GM12878 (cell line): ENCODE data around the gene PGAP6. TPM values are rescaled to one million over a fixed set of nuclear protein-coding genes. Genes with fewer than 3 reads are reported as not detected.

ENCODE experiments used
- ATAC-seq: fragments of 200-7000 bp; cut with Tn5 transposase; 3 replicates; pipeline ENCODE4 v1.9.1; 2020; ENCODE audit warnings: mild to moderate bottlenecking, moderate library complexity
- BruUV-seq: library from RNA; stranded (reverse); fragments of 400-500 nt; replicated peaks from 2 replicates; lab custom pipeline; 2021; lab: Mats Ljungman, UMichigan
- CTCF ChIA-PET: fragments of 300-600 bp; sonication (Branson Sonifier 250); formaldehyde crosslinking; extraction: SDS; loops from one replicate; lab custom pipeline; 2021; ENCODE audit warnings: inconsistent platforms; lab: Yijun Ruan, JAX
- POLR2A ChIA-PET: fragments of 350-600 bp; formaldehyde crosslinking; extraction: SDS; loops from one replicate; lab custom pipeline; 2021; ENCODE audit warnings: inconsistent platforms; lab: Charles Lee
- RAD21 ChIA-PET: fragments of 300-600 bp; sonication (Branson Sonifier 250); formaldehyde crosslinking; loops from one replicate; lab custom pipeline; 2023; ENCODE audit warnings: antibody characterized with exemption; ENCODE audit not compliant: unreplicated experiment; lab: Charles Lee
- SMC1A ChIA-PET: fragments of 300-600 bp; sonication (Branson Sonifier 250); formaldehyde crosslinking; loops from one replicate; lab custom pipeline; 2023; ENCODE audit not compliant: unreplicated experiment, uncharacterized antibody; lab: Charles Lee
- DNase-seq: peaks from one replicate; pipeline ENCODE4 v3.0.0-alpha.2; 2011; ENCODE audit warnings: low read depth, low spot score
- FAIRE-seq: peaks from 3 replicates; lab custom pipeline; 2011; peaks lifted over from hg19 to GRCh38; lab: Jason Lieb, UNC
- H2AFZ ChIP-seq: 2 replicates; pipeline ENCODE4 v1.6.0; 2011; ENCODE audit warnings: low read depth, low read length, control low read depth; ENCODE audit not compliant: control insufficient read depth
- H3K27ac ChIP-seq: 2 replicates; pipeline ENCODE4 v1.5.1; 2011; ENCODE audit warnings: control low read depth; ENCODE audit not compliant: control insufficient read depth, insufficient read depth
- H3K27me3 ChIP-seq, 2 experiments: replicated peaks in 1 of 2; 2 replicates each; pipeline versions ENCODE4 v1.6.0 to v1.6.1; 2011; ENCODE audit warnings: low read length in 1 of 2; ENCODE audit not compliant: control insufficient read depth in 2 of 2, insufficient read depth in 2 of 2
- H3K36me3 ChIP-seq, 2 experiments: 2 replicates each; pipeline ENCODE4 v1.5.1; 2011; ENCODE audit warnings: low read length in 1 of 2; ENCODE audit not compliant: control insufficient read depth in 2 of 2, insufficient read depth in 2 of 2
- H3K4me1 ChIP-seq: 2 replicates; pipeline ENCODE4 v1.6.1; 2011; ENCODE audit warnings: mild to moderate bottlenecking, low read length, moderate library complexity, mixed read lengths; ENCODE audit not compliant: control insufficient read depth, insufficient read depth
- H3K4me2 ChIP-seq: 2 replicates; pipeline ENCODE4 v1.6.0; 2011; ENCODE audit warnings: control low read depth; ENCODE audit not compliant: control insufficient read depth, insufficient read depth
- H3K4me3 ChIP-seq: fragments of 200-600 bp; sonication (generic); 2 replicates; pipeline ENCODE4 v1.5.1; 2016
- H3K79me2 ChIP-seq: 2 replicates; pipeline ENCODE4 v1.6.0; 2011; ENCODE audit warnings: low read length; ENCODE audit not compliant: control insufficient read depth, insufficient read depth
- H3K9ac ChIP-seq: 2 replicates; pipeline ENCODE4 v1.8.0; 2011; ENCODE audit warnings: low read length, control low read depth, mixed read lengths; ENCODE audit not compliant: control insufficient read depth, insufficient read depth
- H3K9me3 ChIP-seq: replicated peaks from 3 replicates; pipeline ENCODE4 v1.5.1; 2011; ENCODE audit warnings: mild to moderate bottlenecking, low read length; ENCODE audit not compliant: control insufficient read depth, insufficient read depth
- H4K20me1 ChIP-seq: 2 replicates; pipeline ENCODE4 v1.6.0; 2011; ENCODE audit not compliant: control insufficient read depth, insufficient read depth
- ATF7 ChIP-seq: fragments of 450-650 bp; IDR thresholded peaks from 2 replicates; pipeline ENCODE4 v1.6.1; 2016; ENCODE audit warnings: low read depth, mild to moderate bottlenecking
- EP300 ChIP-seq, 2 experiments: fragments of 150-350 bp in 1 of 2; IDR thresholded peaks; 2 replicates each; pipeline ENCODE4 v1.6.1; 2011 to 2012; ENCODE audit warnings: low read depth in 2 of 2, low read length in 2 of 2, borderline replicate concordance in 1 of 2, improper control_type of control experiment in 1 of 2, inconsistent platforms in 1 of 2; ENCODE audit not compliant: control insufficient read depth in 1 of 2
- IKZF1 ChIP-seq: fragments of 450-650 bp; conservative IDR thresholded peaks from 2 replicates; pipeline ENCODE4 v1.6.1; 2017; ENCODE audit warnings: antibody characterized with exemption, mild to moderate bottlenecking
- JUND ChIP-seq: IDR thresholded peaks from 2 replicates; pipeline ENCODE4 v1.6.1; 2012; ENCODE audit warnings: low read depth, mild to moderate bottlenecking, low read length, improper control_type of control experiment, moderate library complexity
- POLR2A ChIP-seq: IDR thresholded peaks from 2 replicates; pipeline ENCODE4 v1.6.1; 2011; ENCODE audit warnings: low read depth, mild to moderate bottlenecking, low read length
- RUNX3 ChIP-seq: IDR thresholded peaks from 2 replicates; pipeline ENCODE4 v1.6.1; 2012; ENCODE audit warnings: low read length, inconsistent platforms
- SIN3A ChIP-seq: IDR thresholded peaks from 2 replicates; pipeline ENCODE4 v1.6.1; 2012; ENCODE audit warnings: low read depth, low read length, improper control_type of control experiment
- STAT3 ChIP-seq: IDR thresholded peaks from 2 replicates; pipeline ENCODE4 v1.6.1; 2011; ENCODE audit warnings: low read depth, low read length, improper control_type of control experiment
- SUPT20H ChIP-seq: IDR thresholded peaks from 2 replicates; pipeline ENCODE4 v1.6.1; 2011; ENCODE audit warnings: low read depth, mild to moderate bottlenecking, low read length, moderate library complexity, borderline replicate concordance; ENCODE audit not compliant: control insufficient read depth
- USF1 ChIP-seq: IDR thresholded peaks from 2 replicates; pipeline ENCODE4 v1.6.1; 2011; ENCODE audit warnings: borderline replicate concordance, low read depth, mild to moderate bottlenecking, moderate library complexity, mixed read lengths, low read length; ENCODE audit not compliant: insufficient read depth; ENCODE audit errors: extremely low read length
- ZBTB40 ChIP-seq: fragments of 450-650 bp; IDR thresholded peaks from 2 replicates; pipeline ENCODE4 v1.6.1; 2016; ENCODE audit warnings: mild to moderate bottlenecking, moderate library complexity, borderline replicate concordance
- ZNF622 ChIP-seq: fragments of 450-650 bp; IDR thresholded peaks from 2 replicates; pipeline ENCODE4 v1.6.1; 2017; ENCODE audit warnings: mild to moderate bottlenecking, inconsistent platforms
- WGBS: methylation state at CpG from one replicate; pipeline ENCODE4 v1.1.6; 2016; ENCODE audit warnings: low lambda C conversion rate; ENCODE audit not compliant: insufficient replicate concordance, insufficient coverage; ENCODE audit errors: missing lambda C conversion rate; 5-methylcytosine and 5-hydroxymethylcytosine counted together
- in situ Hi-C: fragments of 300-500 bp; cut with MboI; formaldehyde crosslinking; loops from 9 replicates; pipeline ENCODE4 v1.14.3; 2018; ENCODE audit warnings: mixed read lengths
- intact Hi-C: fragments of 100-400 bp; cut with micrococcal nuclease; formaldehyde crosslinking; loops from one replicate; pipeline ENCODE4 v1.14.2; 2022; ENCODE audit not compliant: unreplicated experiment
- polyA plus RNA-seq, 11 experiments: library from polyadenylated mRNA; depleted of rRNA in 4 of 11; unstranded in 6 of 11; stranded (reverse) in 5 of 11; fragments of >200 nt; fragmentation: Nextera tagmentation in 4 of 11; fragmentation: Illumina TruSeq in 1 of 11; extraction: Ambion mirVana in 4 of 11; extraction: Trizol in 1 of 11; gene quantifications; 1 replicate in 1 of 11; 2 replicates in 10 of 11; pipeline versions ENCODE4 v1.2.1 to v1.2.3, GENCODE V29; 2011 to 2016; ENCODE audit warnings: inconsistent platforms in 2 of 11, missing spikeins in 2 of 11, low read depth in 1 of 11
- total RNA-seq, 4 experiments: library from RNA; depleted of rRNA in 3 of 4; stranded (reverse); fragments of >200 nt in 3 of 4; fragmentation: Illumina TruSeq in 1 of 4; extraction: Trizol in 1 of 4; gene quantifications; 2 replicates each; pipeline versions ENCODE4 v1.2.1 to v1.2.3, GENCODE V29; 2013 to 2021
- TF ChIP-seq, protein P1 (sequence below): fragments of 450-650 bp; formaldehyde crosslinking; IDR thresholded peaks from 2 replicates; pipeline ENCODE4 v1.5.0; 2022; ENCODE audit warnings: mild to moderate bottlenecking, missing genetic modification characterization

PGAP6 gene
- total and polyA plus RNA-seq, 10 of the 15 experiments (the other 5 are each of a cell fraction or from before 2014, with no cell fraction given) = 0.76 to 48.8 (median 18.4) TPM

- Histone ChIP-seq H3K9me3 (no peaks in the 10 kb centered on the region), H3K4me1 (peaks cover 11% of the 10 kb centered on the region; the same call in 1 of the 2 replicates), H3K4me2 (peak overlapping the region; percentile 73), H2AFZ (no peak overlapping the region), H3K27me3 (no peaks in the 10 kb centered on the region), H3K36me3 (no peaks in the 10 kb centered on the region), H4K20me1 (no peaks in the 10 kb centered on the region), H3K79me2 (peaks cover 2% of the 10 kb centered on the region; the same call in 1 of the 2 replicates), H3K27ac (peak overlapping the region; percentile 73; the same call in 1 of the 2 replicates), H3K9ac (peak overlapping the region; percentile 88; the same call in 1 of the 2 replicates), H3K4me3 (peak overlapping the region; percentile 97)
- FAIRE-seq (no peak), DNase-seq (no peak), ATAC-seq (no peak)
- TSS peak; percentile 44 for BruUV-seq
- ChIA-PET SMC1A (interaction anchor here (0.9 to 1.7 kb wide), 2 partner anchors 17 to 51 kb away, joined by 3 to 5 read pairs; no protein-coding TSS in a partner anchor), CTCF (interaction anchor here (1.0 kb wide), 1 partner anchor 8 kb away, joined by 3 read pairs; no protein-coding TSS in a partner anchor), RAD21 (no interaction called here), POLR2A (interaction anchor here (0.6 to 2.5 kb wide), 3 partner anchors 17 to 126 kb away, joined by 3 to 9 read pairs (median 4); no protein-coding TSS in a partner anchor)
- in situ Hi-C loops (no loop called here), intact Hi-C loops (no loop called here)
- WGBS = 67% methylated on average over 10 of the region's 10 CpGs
- TF ChIP-seq EP300 (IDR thresholded peaks at IDR 0.05; ENCODE audit: borderline replicate concordance in 1 of 2, control insufficient read depth in 1 of 2, low read depth in 2 of 2, low read length in 2 of 2) (no peak), ZBTB40 (no peak), SIN3A (no peak), ATF7 (no peak), ZNF622 (no peak), STAT3 (no peak), SUPT20H (no peak), POLR2A (no peak), USF1 (no peak), IKZF1 (no peak), JUND (no peak), RUNX3 (no peak)
- TF ChIP-seq, protein P1, sequence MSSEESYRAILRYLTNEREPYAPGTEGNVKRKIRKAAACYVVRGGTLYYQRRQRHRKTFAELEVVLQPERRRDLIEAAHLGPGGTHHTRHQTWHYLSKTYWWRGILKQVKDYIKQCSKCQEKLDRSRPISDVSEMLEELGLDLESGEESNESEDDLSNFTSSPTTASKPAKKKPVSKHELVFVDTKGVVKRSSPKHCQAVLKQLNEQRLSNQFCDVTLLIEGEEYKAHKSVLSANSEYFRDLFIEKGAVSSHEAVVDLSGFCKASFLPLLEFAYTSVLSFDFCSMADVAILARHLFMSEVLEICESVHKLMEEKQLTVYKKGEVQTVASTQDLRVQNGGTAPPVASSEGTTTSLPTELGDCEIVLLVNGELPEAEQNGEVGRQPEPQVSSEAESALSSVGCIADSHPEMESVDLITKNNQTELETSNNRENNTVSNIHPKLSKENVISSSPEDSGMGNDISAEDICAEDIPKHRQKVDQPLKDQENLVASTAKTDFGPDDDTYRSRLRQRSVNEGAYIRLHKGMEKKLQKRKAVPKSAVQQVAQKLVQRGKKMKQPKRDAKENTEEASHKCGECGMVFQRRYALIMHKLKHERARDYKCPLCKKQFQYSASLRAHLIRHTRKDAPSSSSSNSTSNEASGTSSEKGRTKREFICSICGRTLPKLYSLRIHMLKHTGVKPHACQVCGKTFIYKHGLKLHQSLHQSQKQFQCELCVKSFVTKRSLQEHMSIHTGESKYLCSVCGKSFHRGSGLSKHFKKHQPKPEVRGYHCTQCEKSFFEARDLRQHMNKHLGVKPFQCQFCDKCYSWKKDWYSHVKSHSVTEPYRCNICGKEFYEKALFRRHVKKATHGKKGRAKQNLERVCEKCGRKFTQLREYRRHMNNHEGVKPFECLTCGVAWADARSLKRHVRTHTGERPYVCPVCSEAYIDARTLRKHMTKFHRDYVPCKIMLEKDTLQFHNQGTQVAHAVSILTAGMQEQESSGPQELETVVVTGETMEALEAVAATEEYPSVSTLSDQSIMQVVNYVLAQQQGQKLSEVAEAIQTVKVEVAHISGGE (CRISPR knock-in tag) = no peak
Measured at GRCh38 chr16:400061-400591, 18.3 kb upstream of the PGAP6 start.
